GM10248 (cell line): ENCODE results near the gene MGAT4A.
"Not testable (repeated sequence)": the region's sequence is repeated elsewhere in the genome, so short reads cannot be mapped to it uniquely, and the experiment has no call there.

Experiments used
- CTCF ChIA-PET: fragments of 300-600 bp; sonication (Branson Sonifier 250); formaldehyde crosslinking; extraction: SDS; loops from one replicate; lab custom pipeline; 2021; ENCODE audit warnings: antibody characterized with exemption; lab: Yijun Ruan, JAX
- POLR2A ChIA-PET: fragments of 350-650 bp; sonication (Branson Sonifier 250); formaldehyde crosslinking; extraction: SDS; loops from one replicate; lab custom pipeline; 2020; ENCODE audit warnings: antibody characterized with exemption; lab: Yijun Ruan, JAX
- DNase-seq: peaks from one replicate; pipeline ENCODE4 v3.0.0; 2012; ENCODE audit errors: extremely low spot score
- CTCF ChIP-seq: IDR thresholded peaks from 2 replicates; pipeline ENCODE4 v1.5.1; 2012; ENCODE audit warnings: mild to moderate bottlenecking, low read depth; ENCODE audit errors: extremely low read depth, missing control alignments, control extremely low read depth

The MGAT4A gene

GRCh38 chr2:98663511-98664090 is 67.3 kb downstream of the MGAT4A start:
- TF ChIP-seq CTCF = no peak
- DNase-seq = no peak
- CTCF ChIA-PET = interaction anchor here (0.7 to 1.0 kb wide), 2 partner anchors 9 to 14 kb away, joined by 3 to 4 read pairs; no protein-coding TSS in a partner anchor
- POLR2A ChIA-PET = no interaction called here

- CTCF ChIA-PET = interaction anchor here (1.1 to 5.3 kb wide), 2 partner anchors 10 to 15 kb away, joined by 4 to 25 read pairs; no protein-coding TSS in a partner anchor
- DNase-seq, POLR2A ChIA-PET: not testable (repeated sequence)
These were observed 71.5 kb downstream of the MGAT4A start for GRCh38 chr2:98659491-98659840.

GRCh38 chr2:98658816-98659490 is 72.0 kb downstream of the MGAT4A start:
- ChIA-PET CTCF (interaction anchor here (1.1 to 5.3 kb wide), 2 partner anchors 10 to 15 kb away, joined by 4 to 25 read pairs; no protein-coding TSS in a partner anchor), POLR2A (no interaction called here)
- no peak for DNase-seq
- TF ChIP-seq CTCF = no peak

GRCh38 chr2:98656800-98657199 is 74.1 kb downstream of the MGAT4A start:
- ChIA-PET CTCF (interaction anchor here (1.1 to 5.3 kb wide), 3 partner anchors 8 to 11 kb away, joined by 3 to 25 read pairs (median 4); no protein-coding TSS in a partner anchor), POLR2A (no interaction called here)
- no peak for DNase-seq
- TF ChIP-seq CTCF = no peak

- ChIA-PET POLR2A (no interaction called here), CTCF (interaction anchor here (1.3 kb wide), 1 partner anchor 10 kb away, joined by 3 read pairs; no protein-coding TSS in a partner anchor)
- DNase-seq = no peak
- TF ChIP-seq CTCF = no peak
These were observed 76.0 kb downstream of the MGAT4A start for GRCh38 chr2:98654699-98655495.

- ChIA-PET POLR2A (no interaction called here), CTCF (interaction anchor here (0.8 kb wide), 1 partner anchor 11 kb away, joined by 3 read pairs; no protein-coding TSS in a partner anchor)
- no peak for TF ChIP-seq CTCF
- DNase-seq = no peak
These were observed 79.9 kb downstream of the MGAT4A start for GRCh38 chr2:98650998-98651397.
